Left cardiac atrium (tissue), 4 donors: Measurements from ENCODE around the gene RABGEF1. TPM values are rescaled to one million over a fixed set of nuclear protein-coding genes. Genes with fewer than 3 reads are reported as not detected.
"Not testable (repeated sequence)": the region's sequence is repeated elsewhere in the genome, so short reads cannot be mapped to it uniquely, and the experiment has no call there.

Experiments
- ATAC-seq, 2 donors: fragments of 200-7000 bp; cut with Tn5 transposase; one replicate each; pipeline ENCODE4 v1.9.1; 2020; ENCODE audit warnings: mild to moderate bottlenecking in 2 of 2, moderate library complexity in 2 of 2
- DNase-seq: peaks from one replicate; pipeline ENCODE4 v3.0.0-alpha.2; 2020
- intact Hi-C, 2 donors: fragments of 100-400 bp; cut with DNase I; formaldehyde crosslinking; loops; one replicate each; pipeline versions ENCODE4 v1.14.1 to v1.15.1; 2022 to 2023
- total RNA-seq, 2 donors: library from RNA; stranded (reverse); fragmentation: NEBNext Ultra II Directional; extraction: Animal tissue kit (Norgen Biotek cat#: 25700); gene quantifications; one replicate each; pipeline ENCODE4 v1.2.1, GENCODE V29; 2021
- donor health status: DM: no; HTN: yes; CAD: no.
- donor health status: DM: no; HTN: yes; CAD: no; lungs with severe emphysema.
- donor health status: DM: yes; HTN: yes; CAD: no.
- donor health status: Dilated cardiomyopathy.

The RABGEF1 gene
- total RNA-seq, 2 donors from 2014 or later = 16.0 to 20.8 TPM

DNA sequence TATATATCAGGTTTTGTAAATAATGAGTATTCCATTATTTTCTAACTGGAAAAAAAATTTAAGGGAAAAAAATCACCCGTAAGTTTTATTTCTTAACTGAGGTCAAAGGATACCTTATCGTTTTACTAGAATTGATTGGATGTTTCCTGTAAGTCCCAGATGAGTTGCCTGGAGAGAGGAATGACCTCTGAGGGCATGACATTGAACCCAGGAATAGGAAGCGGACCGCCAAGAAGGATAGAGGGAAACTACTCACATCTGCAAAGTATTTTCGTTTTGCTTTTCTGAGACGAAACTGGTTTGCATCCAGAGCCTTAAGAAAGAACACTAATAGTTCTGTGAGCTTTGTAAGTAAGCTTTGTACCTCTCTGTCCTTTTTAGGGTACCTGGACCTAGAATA is 17.4 kb downstream of the RABGEF1 start:
- DNase-seq = no peak
- ATAC-seq = no peak
- intact Hi-C loops = loop anchor here in 1 of 2 donors (2.0 kb wide), 1 partner anchor 19 kb away; no protein-coding TSS in a partner anchor

DNA sequence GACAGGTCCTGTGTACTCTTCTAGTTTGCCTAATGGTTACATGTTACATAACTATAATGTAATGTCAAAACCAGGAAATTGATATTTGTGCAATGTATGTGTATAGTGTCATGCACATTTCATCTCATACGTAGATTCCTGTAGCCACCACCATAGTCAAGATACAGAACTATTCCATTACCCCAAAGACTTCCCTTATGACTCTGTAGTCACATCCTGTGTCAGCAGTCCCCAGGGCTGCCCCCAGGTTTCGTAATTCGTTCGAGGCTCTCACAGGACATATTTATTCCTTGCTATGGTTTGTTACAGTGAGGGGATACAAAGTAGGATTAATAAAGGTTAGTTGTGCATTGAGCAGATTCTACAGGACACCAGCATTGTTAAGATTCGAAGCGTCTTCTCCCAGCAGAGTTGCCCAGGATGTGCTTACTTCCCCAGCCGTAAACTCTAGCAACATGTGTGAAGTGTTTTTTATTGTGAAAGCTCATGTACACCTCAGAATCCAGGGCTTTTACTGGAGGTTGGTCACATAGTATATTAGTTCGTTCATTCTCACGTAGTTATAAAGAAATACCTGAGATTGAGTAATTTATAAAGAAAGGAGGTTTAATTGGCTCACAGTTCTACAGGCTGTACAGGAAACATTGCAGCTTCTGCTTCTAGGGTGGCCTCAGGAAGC is 18.6 kb downstream of the RABGEF1 start:
- intact Hi-C loops = loop anchor here in 1 of 2 donors (2.0 kb wide), 1 partner anchor 18 kb away; no protein-coding TSS in a partner anchor
- no peak for DNase-seq
- peak; percentile 23 to 65 for ATAC-seq

DNA sequence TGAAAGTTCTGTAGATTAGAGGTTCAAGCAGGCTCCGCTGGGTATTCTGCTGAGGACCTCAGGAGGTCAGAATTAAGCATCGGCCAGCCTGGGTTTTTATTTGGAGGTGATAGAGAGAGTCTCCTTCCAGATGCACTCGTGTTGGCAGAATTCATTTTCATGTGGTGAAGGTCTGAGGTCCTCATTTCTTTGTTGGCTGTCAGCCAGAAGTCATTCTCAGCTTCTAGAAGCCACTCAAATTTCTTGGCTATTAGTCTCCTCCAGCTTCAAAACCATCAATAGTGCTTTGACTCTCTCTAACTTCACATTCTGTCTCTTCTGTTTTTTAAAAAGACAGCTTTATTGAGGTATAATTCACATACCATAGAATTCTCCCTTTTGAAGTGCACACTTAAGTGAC is 22.6 kb downstream of the RABGEF1 start:
- DNase-seq, ATAC-seq, intact Hi-C loops: not testable (repeated sequence)

GRCh38 chr7:66763633-66764355 is 23.3 kb downstream of the RABGEF1 start:
- ATAC-seq, intact Hi-C loops, DNase-seq: not testable (repeated sequence)

GRCh38 chr7:66764905-66765304 is 24.4 kb downstream of the RABGEF1 start:
- ATAC-seq, DNase-seq, intact Hi-C loops: not testable (repeated sequence)

DNA sequence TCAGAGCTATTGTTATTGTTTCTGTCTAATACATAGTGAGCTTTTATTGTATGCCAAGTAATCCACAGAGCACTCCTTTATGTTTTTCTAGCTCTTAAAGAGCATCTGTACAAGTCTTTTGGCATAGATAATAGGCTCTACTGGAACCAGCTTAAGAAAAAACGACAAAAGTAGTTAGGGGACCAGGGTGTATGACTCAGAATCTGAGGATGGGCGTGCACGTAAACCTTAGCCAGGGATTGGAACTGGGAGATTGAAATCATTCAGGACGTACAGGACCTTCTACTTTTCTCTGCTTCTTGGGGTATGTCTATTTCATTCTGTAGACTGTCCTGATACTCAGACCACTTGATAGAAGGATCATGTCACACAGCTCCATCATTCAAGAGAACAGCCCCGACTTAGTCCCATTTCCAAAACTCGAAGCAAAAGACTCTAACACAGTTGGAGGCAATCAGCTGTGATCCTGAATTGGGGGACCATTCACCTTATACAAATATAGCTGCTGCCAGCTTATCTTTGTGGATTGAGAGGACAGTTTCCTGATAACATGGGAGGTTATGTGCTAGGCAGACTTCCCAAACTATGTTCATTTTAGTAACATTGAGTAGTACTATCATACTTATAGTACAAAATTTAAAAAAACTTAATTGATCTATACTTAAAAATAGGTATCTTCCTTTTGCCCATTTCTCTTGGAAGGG is 24.9 kb downstream of the RABGEF1 start:
- intact Hi-C loops, DNase-seq: not testable (repeated sequence)
- peak in 1 of 2 donors; percentile 31 for ATAC-seq

DNA sequence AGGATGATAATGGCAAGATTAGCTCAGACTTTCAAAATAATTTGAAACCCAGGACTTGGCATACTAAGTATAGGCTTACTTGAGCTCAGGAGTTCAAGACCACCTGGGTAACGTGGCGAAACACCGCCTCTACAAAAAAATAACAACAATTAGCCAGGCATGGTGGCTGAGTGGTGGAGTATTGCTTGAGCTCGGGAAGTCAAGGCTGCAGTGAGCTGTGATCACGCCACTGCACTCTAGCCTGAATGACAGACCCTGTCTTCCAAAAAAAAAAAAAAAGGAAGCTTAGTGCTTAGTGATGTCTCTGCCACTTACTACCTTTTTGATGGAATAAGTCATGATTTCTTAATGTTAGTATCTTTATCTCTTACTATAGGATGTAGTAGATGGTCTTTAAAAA is 25.5 kb downstream of the RABGEF1 start:
- DNase-seq (no peak), ATAC-seq (no peak)
- intact Hi-C loops = no loop called here

DNA sequence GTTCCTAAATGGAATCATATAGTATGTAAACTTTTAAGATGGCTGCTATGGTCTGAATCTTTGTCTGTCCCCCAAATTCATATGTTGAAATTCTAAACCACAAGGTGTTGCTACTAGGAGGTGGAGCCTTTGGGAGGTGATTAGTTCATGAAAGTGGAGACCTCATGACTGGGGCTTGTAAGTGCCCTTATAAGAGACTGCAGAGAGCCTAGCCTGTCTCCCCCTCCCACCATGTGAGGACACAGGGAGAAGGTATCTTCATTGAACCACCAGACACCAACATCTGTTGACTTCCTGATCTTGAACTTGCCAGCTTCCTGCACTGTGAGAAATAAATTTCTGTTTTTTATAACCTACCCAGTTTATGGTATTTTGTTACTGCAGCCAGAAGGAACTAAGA is 27.0 kb downstream of the RABGEF1 start:
- intact Hi-C loops, DNase-seq, ATAC-seq: not testable (repeated sequence)

DNA sequence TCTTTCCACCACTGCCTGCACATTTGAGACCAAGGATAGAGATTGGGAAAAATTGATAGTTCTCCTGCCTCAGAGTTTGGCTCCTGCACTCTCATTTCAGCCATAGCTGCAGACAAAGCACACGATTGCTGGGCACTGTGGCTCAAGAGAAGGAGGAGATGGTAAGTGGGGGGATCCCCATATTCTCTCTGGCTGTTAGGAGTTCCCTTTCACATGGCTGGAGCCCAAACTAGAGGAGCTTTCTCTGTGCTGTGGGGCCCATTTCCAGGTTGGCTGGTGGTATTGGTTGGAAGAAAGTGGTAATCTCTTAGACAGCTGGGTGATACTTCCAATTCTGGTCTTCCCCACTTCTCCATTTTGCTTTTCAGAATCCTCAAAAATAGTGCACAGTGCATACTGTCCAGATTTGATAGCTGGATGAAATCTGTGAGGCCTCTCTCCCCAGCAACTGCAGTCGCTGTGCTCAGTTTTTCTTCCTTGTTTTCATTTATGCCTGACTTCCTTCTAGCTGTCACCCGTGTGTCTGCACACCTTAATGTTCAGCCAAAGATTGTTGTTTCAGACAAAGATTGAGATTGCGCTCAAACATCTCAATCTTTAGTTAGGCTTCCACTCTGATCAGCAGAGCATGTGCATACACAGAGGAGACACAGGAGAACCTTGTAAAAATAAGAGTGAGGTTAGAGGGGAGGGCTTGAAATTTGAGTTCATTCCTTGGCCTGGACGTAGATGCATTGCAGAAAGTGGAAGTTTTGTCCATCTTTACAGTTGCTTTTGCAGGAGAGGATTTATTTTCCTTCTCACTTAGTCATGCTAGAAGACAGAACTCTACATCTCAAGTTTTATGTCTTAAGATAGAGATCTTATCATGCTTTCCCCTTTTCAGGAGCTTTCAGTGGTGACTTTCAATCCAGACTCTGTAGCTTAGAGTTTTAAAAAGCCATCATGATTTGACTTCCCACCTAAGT is 28.6 kb downstream of the RABGEF1 start:
- intact Hi-C loops = no loop called here

DNA sequence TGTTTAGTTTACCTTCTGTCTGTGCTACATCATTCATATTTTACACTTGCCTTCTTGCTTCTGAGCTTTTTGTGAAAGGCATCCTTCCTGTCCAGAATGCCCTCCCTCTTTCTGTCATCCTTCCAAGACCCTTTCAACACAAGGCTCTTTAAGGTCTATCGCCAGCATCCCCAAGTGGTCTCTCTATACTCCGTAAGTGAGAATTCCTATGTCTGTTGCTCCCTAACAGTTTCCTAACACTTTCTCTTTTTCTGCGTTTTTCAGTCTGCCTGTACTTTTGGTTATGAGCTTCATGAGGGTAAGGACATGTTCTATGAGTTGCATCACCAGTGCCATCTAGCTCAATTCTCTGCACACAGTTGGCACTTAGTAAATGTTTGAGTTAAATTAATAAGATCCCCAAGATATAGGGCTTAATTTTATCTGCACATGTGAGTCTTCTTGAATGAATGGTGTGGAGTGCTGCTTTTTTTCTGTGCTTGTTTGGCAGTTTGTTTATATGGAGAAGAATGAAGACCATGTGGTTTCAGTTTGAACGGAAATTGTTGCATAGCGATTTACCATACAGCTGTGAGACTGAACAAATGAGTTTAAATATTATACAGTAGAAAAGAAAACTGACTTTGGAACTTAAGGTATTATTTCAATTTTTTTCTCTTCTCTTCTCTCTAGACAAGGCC is 29.4 kb downstream of the RABGEF1 start:
- ATAC-seq (no peak), DNase-seq (no peak)
- intact Hi-C loops = no loop called here

More for the DNA sequence above, 28.6 kb downstream of the RABGEF1 start:
- ATAC-seq (no peak), DNase-seq (no peak)

DNA sequence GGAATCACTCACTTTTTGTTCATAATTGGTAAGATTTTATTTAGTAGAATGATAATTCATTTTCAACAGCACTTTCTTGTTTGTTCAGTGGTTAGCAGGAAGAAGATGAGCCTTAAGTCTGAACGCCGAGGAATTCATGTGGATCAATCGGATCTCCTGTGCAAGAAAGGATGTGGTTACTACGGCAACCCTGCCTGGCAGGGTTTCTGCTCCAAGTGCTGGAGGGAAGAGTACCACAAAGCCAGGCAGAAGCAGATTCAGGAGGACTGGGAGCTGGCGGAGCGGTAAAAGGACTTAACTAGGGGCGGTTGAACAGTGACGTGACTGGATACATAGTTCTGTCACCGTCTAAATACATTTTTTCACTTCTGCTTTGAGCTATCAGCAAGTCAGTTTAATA is 31.3 kb downstream of the RABGEF1 start:
- no peak for ATAC-seq
- intact Hi-C loops = no loop called here
- DNase-seq = no peak

- intact Hi-C loops, DNase-seq, ATAC-seq: not testable (repeated sequence)
These were observed 33.2 kb downstream of the RABGEF1 start for GRCh38 chr7:66773744-66774143.

GRCh38 chr7:66776383-66776782 is 35.9 kb downstream of the RABGEF1 start:
- intact Hi-C loops = loop anchor here in 1 of 2 donors (2.0 kb wide), 1 partner anchor 18 kb away; no protein-coding TSS in a partner anchor
- DNase-seq, ATAC-seq: not testable (repeated sequence)

DNA sequence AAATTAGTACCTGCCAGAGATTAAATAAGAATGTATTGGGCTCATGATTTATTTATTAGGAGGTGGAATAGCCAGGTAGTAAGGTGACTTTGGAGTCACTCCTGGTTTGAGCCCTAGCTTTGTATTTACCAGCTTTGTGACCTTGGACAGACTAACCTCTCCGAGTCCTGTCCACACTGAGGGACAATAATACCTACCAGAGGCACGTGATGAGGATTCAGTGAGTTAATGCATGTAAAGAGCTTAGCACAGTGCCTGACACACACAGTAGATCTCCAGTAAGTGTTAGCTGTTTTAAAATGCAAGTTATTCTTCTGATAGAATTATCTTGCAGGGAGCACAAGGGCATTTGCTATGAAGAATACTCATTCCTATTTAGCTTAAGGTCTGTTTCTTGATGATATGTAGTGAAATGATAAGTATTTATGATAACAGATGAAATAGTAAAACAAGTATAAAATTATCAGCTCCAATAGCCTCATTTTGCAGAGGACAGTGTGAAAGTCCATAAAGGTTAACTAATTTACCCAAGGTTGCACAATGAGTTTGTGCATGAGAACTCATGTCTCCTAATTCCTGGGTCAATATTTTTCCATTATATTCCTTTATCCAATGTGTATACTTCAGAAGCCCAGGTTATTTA is 36.4 kb downstream of the RABGEF1 start:
- intact Hi-C loops = loop anchor here in 1 of 2 donors (2.0 kb wide), 1 partner anchor 18 kb away; no protein-coding TSS in a partner anchor
- DNase-seq (no peak), ATAC-seq (no peak)

GRCh38 chr7:66778201-66778600 is 37.7 kb downstream of the RABGEF1 start:
- ATAC-seq = no peak

DNA sequence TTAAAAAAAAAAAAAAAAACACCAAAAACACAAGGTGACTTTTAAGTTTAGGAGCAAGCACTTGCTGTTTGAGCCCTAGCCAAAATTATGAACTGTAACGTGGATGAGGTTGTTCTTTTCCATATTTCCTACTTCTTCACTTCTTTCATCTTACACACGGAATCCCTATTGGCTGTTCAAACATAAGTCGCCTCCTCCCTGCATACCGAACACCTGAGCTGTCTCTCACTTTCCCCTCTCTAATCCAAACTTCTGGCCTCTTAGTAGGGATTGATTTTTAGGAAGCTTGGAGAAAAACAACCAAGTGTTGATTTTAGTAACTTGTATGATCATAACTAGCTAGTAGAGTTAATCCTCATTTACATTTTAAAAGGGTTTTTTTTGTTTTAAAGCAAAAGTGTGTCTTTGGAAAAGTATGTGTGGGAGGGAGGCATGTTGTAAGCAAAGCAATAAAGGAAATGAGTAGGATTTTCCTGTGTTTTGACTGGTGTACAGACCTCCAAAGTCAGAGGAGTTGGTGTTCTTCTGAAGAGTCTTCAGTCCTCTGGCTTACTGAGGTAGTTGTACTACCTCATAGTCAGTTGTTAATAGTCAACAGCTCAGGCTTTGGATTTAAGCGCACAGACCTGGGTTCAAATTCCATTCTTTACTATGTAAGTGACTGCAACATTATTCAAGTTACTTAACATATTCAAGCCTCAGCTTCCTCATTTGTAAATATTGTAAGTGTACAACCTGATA is 39.3 kb downstream of the RABGEF1 start:
- ATAC-seq (peak in 1 of 2 donors; percentile 59), DNase-seq (no peak)
- intact Hi-C loops = no loop called here

More at GRCh38 chr7:66778201-66778600, 37.7 kb downstream of the RABGEF1 start:
- intact Hi-C loops = no loop called here
- DNase-seq = no peak
